Natural killer cell (primary cell): ENCODE results near the gene MAD1L1. TPM values are rescaled to one million over a fixed set of nuclear protein-coding genes. Genes with fewer than 3 reads are reported as not detected.
A peak's percentile ranks its signal among the peaks of the same experiment; 100 is the strongest.

Experiments
- ATAC-seq, 3 donors: fragments of 150-1000 bp in 2 of 3; fragments of 200-7000 bp in 1 of 3; cut with Tn5 transposase; 1 replicate in 1 of 3; 2 replicates in 2 of 3; pipeline ENCODE4 v1.10.0; 2021; ENCODE audit warnings: mild to moderate bottlenecking in 2 of 3, moderate library complexity in 2 of 3
- DNase-seq, 2 donors: peaks; one replicate each; pipeline versions ENCODE4 v3.0.0 to v3.0.0-alpha.2; 2013 to 2021; ENCODE audit warnings: mixed read lengths in 1 of 2
- H3K27ac ChIP-seq: one replicate; pipeline ENCODE4 v1.5.1; 2013; ENCODE audit warnings: mild to moderate bottlenecking, low read length
- H3K27me3 ChIP-seq: one replicate; pipeline ENCODE4 v1.6.1; 2013; ENCODE audit warnings: low read length; ENCODE audit not compliant: control insufficient read depth, insufficient read depth
- H3K36me3 ChIP-seq: one replicate; pipeline ENCODE4 v1.6.1; 2013; ENCODE audit warnings: low read length; ENCODE audit not compliant: control insufficient read depth, insufficient read depth
- H3K4me1 ChIP-seq: one replicate; pipeline ENCODE4 v1.6.1; 2013; ENCODE audit warnings: low read length; ENCODE audit not compliant: control insufficient read depth, insufficient read depth
- H3K4me3 ChIP-seq: one replicate; pipeline ENCODE4 v1.5.1; 2013; ENCODE audit warnings: low read length
- H3K9me3 ChIP-seq: one replicate; pipeline ENCODE4 v1.6.1; 2013; ENCODE audit warnings: low read length; ENCODE audit not compliant: control insufficient read depth, insufficient read depth
- H3K27ac Mint-ChIP-seq, 2 donors: one replicate each; pipeline ENCODE4 v1.8.0; 2022; ENCODE audit warnings: mild to moderate bottlenecking in 2 of 2, mixed read lengths in 2 of 2, moderate library complexity in 1 of 2
- H3K27me3 Mint-ChIP-seq, 2 donors: one replicate each; pipeline ENCODE4 v1.8.0; 2022; ENCODE audit warnings: low read depth in 2 of 2, mixed read lengths in 2 of 2
- H3K36me3 Mint-ChIP-seq: one replicate; pipeline ENCODE4 v1.8.0; 2022; ENCODE audit warnings: mixed read lengths
- H3K4me1 Mint-ChIP-seq, 2 donors: one replicate each; pipeline ENCODE4 v1.8.0; 2022; ENCODE audit warnings: mixed read lengths in 2 of 2
- H3K4me3 Mint-ChIP-seq: one replicate; pipeline ENCODE4 v1.8.0; 2022; ENCODE audit warnings: mild to moderate bottlenecking, moderate library complexity, mixed read lengths
- H3K9me3 Mint-ChIP-seq, 2 donors: one replicate each; pipeline ENCODE4 v1.8.0; 2022; ENCODE audit warnings: mixed read lengths in 2 of 2
- CTCF ChIP-seq: fragments of 200-600 bp; IDR thresholded peaks from one replicate; pipeline ENCODE4 v1.8.0; 2022; ENCODE audit warnings: antibody characterized with exemption
- WGBS: methylation state at CpG from one replicate; pipeline ENCODE4 v1.1.7; 2013; ENCODE audit warnings: missing lambda C conversion rate; ENCODE audit not compliant: insufficient coverage; 5-methylcytosine and 5-hydroxymethylcytosine counted together
- intact Hi-C: fragments of 100-400 bp; cut with micrococcal nuclease; formaldehyde crosslinking; loops from one replicate; pipeline ENCODE4 v1.14.2; 2022
- total RNA-seq, 4 donors: library from RNA; stranded (reverse); fragments of 120-200 nt in 1 of 4; gene quantifications; one replicate each; pipeline versions ENCODE4 v1.2.3 to v1.2.4, GENCODE V29; 2013 to 2022

The MAD1L1 gene
- total RNA-seq, 3 donors from 2014 or later (not counting 1 experiment from before 2014, with no cell fraction given): 53.6 to 81.2 (median 77.4) TPM

DNA sequence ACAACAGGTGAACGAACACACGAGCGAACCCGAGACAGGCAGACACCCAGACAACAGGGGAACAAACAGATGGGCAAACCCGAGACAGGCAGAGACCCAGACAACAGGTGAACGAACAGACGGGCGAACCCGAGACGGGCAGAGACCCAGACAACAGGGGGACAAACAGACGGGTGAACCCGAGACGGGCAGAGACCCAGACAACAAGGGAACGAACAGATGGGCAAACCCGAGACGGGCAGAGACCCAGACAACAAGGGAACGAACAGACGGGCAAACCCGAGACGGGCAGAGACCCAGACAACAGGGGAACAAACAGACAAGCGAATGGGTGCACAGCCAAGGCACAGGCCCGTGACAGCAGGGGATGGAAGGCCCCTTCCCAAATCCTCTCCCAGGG is 298.0 kb downstream of the MAD1L1 start:
- Histone ChIP-seq H3K4me1 (peaks cover 25% of the 10 kb centered on the region), H3K27ac (no peak overlapping the region), H3K36me3 (peaks cover 26% of the 10 kb centered on the region), H3K27me3 (no peaks in the 10 kb centered on the region), H3K9me3 (no peaks in the 10 kb centered on the region), H3K4me3 (no peak overlapping the region)
- Mint-ChIP-seq H3K4me3 (no peak overlapping the region), H3K27ac (peak overlapping the region in 1 of 2 donors; percentile 61), H3K4me1 (peaks cover 33 to 43% of the 10 kb centered on the region in 2 donors), H3K9me3 (no peaks in the 10 kb centered on the region), H3K36me3 (no peaks in the 10 kb centered on the region), H3K27me3 (no peaks in the 10 kb centered on the region)
- intact Hi-C loops: no loop called here
- 95% methylated on average over 22 of the region's 22 CpGs for WGBS
- no peak for TF ChIP-seq CTCF
- DNase-seq (no peak), ATAC-seq (no peak)

DNA sequence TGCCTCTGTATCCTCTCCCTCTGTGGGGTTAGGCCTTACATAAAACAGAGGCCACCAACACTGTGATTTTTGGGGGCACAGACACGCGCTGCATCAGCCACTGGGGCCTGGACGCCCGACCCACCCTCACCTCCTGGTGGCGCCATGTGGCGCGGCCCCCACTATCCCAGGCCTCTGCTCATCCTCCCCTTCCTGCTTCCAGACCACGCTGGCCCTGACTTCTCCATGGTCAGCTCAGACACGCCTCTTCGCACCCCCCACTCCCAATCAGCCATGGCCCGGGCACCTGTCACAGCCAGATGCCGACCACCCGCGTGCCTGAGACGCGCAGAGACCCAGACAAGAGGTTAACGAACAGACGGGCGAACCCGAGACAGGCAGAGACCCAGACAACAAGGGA is 298.7 kb downstream of the MAD1L1 start:
- Histone ChIP-seq H3K36me3 (peaks cover 26% of the 10 kb centered on the region), H3K9me3 (no peaks in the 10 kb centered on the region), H3K4me1 (peaks cover 18% of the 10 kb centered on the region), H3K4me3 (no peak overlapping the region), H3K27me3 (no peaks in the 10 kb centered on the region), H3K27ac (no peak overlapping the region)
- intact Hi-C loops: no loop called here
- TF ChIP-seq CTCF: no peak
- ATAC-seq (no peak), DNase-seq (no peak)
- no peaks in the 10 kb centered on the region for H3K36me3 Mint-ChIP-seq
- H3K9me3 Mint-ChIP-seq: no peaks in the 10 kb centered on the region
- no peaks in the 10 kb centered on the region for H3K27me3 Mint-ChIP-seq
- H3K4me3 Mint-ChIP-seq: no peak overlapping the region
- 97% methylated on average over 20 of the region's 20 CpGs for WGBS
- H3K27ac Mint-ChIP-seq: peak overlapping the region in 1 of 2 donors; percentile 61
- peaks cover 25 to 35% of the 10 kb centered on the region in 2 donors for H3K4me1 Mint-ChIP-seq

DNA sequence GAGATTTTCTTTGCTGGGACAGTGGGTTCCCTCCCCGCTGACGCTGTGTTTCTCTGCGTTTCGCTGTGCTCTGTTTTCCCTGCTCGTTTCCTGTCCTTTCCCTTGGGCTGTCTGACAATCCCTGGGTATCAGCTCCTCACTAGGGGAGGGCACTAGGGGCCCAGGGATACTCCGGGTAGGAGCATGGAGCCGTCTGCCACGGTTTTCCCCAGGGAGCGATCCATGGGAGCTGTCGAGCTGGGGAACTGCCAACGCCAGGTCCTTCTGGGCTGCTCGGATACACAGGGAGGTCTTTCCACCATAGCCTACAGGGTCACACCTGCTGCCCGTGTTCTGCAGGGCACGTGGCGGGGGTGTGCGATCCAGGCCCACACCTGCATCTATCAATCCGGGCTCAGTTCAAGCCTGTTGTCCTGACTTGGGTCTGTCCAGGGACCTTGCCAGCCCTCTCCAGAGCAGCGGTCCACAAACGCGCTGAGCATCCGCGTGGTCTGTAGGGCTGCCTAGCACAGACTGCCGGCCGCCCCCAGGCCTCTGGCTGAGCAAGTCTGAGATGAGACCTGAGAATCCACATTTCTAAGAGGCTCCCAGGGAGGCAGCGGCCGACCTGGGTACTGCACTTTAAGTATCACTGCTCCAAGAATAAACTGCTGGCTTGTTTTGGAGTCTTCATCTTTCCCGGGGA is 299.5 kb downstream of the MAD1L1 start:
- H3K27me3 Mint-ChIP-seq: no peaks in the 10 kb centered on the region
- no peak overlapping the region for H3K4me3 ChIP-seq
- H3K27me3 ChIP-seq: no peaks in the 10 kb centered on the region
- no peak overlapping the region for H3K27ac ChIP-seq
- DNase-seq (no peak), ATAC-seq (no peak)
- intact Hi-C loops: no loop called here
- no peak overlapping the region for H3K27ac Mint-ChIP-seq
- no peaks in the 10 kb centered on the region for H3K36me3 Mint-ChIP-seq
- no peak overlapping the region for H3K4me3 Mint-ChIP-seq
- H3K4me1 ChIP-seq: peaks cover 10% of the 10 kb centered on the region
- H3K9me3 ChIP-seq: no peaks in the 10 kb centered on the region
- WGBS: 93% methylated on average over 27 of the region's 27 CpGs
- H3K4me1 Mint-ChIP-seq: peaks cover 17 to 30% of the 10 kb centered on the region in 2 donors
- H3K36me3 ChIP-seq: peaks cover 26% of the 10 kb centered on the region
- H3K9me3 Mint-ChIP-seq: no peaks in the 10 kb centered on the region
- no peak for TF ChIP-seq CTCF

DNA sequence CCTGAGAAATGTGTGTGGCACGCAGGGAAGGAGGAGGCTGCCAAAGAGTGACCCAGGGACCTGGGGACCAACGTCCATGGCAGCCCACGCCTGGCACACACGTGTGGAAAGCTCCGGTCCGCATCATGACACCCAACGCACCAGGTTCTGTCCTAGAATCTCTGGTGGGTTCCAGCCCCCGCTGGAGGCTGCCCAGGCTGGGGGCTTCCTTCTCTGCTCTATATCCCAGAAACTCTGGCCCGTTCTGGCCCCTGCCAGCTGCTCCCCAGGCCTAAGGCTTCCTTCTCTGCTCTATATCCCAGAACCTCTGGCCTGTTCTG is 300.8 kb downstream of the MAD1L1 start:
- H3K4me3 Mint-ChIP-seq: no peak overlapping the region
- TF ChIP-seq CTCF: no peak
- H3K4me1 Mint-ChIP-seq: peaks cover 20 to 39% of the 10 kb centered on the region in 2 donors
- no peaks in the 10 kb centered on the region for H3K27me3 Mint-ChIP-seq
- H3K9me3 Mint-ChIP-seq: no peaks in the 10 kb centered on the region
- ATAC-seq (no peak), DNase-seq (no peak)
- Histone ChIP-seq H3K36me3 (peaks cover 26% of the 10 kb centered on the region), H3K27ac (no peak overlapping the region), H3K4me3 (no peak overlapping the region), H3K4me1 (peaks cover 2% of the 10 kb centered on the region), H3K9me3 (no peaks in the 10 kb centered on the region), H3K27me3 (no peaks in the 10 kb centered on the region)
- H3K36me3 Mint-ChIP-seq: no peaks in the 10 kb centered on the region
- 97% methylated on average over 9 of the region's 9 CpGs for WGBS
- H3K27ac Mint-ChIP-seq: peak overlapping the region in 1 of 2 donors; percentile 1
- intact Hi-C loops: no loop called here
